HepG2 (cell line): ENCODE measurements around the gene TCFL5. TPM values are rescaled to one million over a fixed set of nuclear protein-coding genes. Genes with fewer than 3 reads are reported as not detected.

Experiments used
- ATF7 ChIP-seq, 2 experiments: fragments of 450-650 bp in 1 of 2; sonication (generic) in 1 of 2; formaldehyde crosslinking in 1 of 2; IDR thresholded peaks; 2 replicates each; pipeline versions ENCODE4 v1.4.0 to v1.6.1; 2016 to 2020; ENCODE audit warnings: antibody characterized with exemption in 1 of 2, mild to moderate bottlenecking in 1 of 2, missing genetic modification reagents in 1 of 2
- EED ChIP-seq: sonication (generic); formaldehyde crosslinking; IDR thresholded peaks from 2 replicates; pipeline ENCODE4 v1.5.0; 2020; ENCODE audit warnings: mild to moderate bottlenecking, missing genetic modification reagents
- FOXA3 ChIP-seq: IDR thresholded peaks from 2 replicates; pipeline ENCODE4 v1.6.1; 2016; ENCODE audit warnings: missing genetic modification reagents, missing compliant biosample characterization
- KDM5B ChIP-seq: sonication (generic); formaldehyde crosslinking; IDR thresholded peaks from 2 replicates; pipeline ENCODE4 v1.4.0; 2020; ENCODE audit warnings: missing genetic modification reagents, mild to moderate bottlenecking, borderline replicate concordance
- PCBP2 ChIP-seq: fragments of 200-400 bp; formaldehyde crosslinking; optimal IDR thresholded peaks from 2 replicates; pipeline ENCODE3; 2018; ENCODE audit warnings: low read length, low read depth; ENCODE audit not compliant: poor library complexity, severe bottlenecking
- SNAPC4 ChIP-seq: sonication (generic); formaldehyde crosslinking; IDR thresholded peaks from 2 replicates; pipeline ENCODE4 v1.4.0; 2020; ENCODE audit warnings: mild to moderate bottlenecking, missing genetic modification reagents
- TIGD3 ChIP-seq: sonication (generic); formaldehyde crosslinking; IDR thresholded peaks from 2 replicates; pipeline ENCODE4 v1.5.1; 2020; ENCODE audit warnings: mild to moderate bottlenecking, missing genetic modification reagents, borderline replicate concordance
- ZBTB4 ChIP-seq: sonication (generic); formaldehyde crosslinking; IDR thresholded peaks from 2 replicates; pipeline ENCODE4 v1.4.0; 2020; ENCODE audit warnings: missing genetic modification reagents, mild to moderate bottlenecking, borderline replicate concordance
- ZHX1 ChIP-seq: sonication (generic); formaldehyde crosslinking; IDR thresholded peaks from 2 replicates; pipeline ENCODE4 v1.8.1; 2022; ENCODE audit warnings: low read depth, mild to moderate bottlenecking, missing genetic modification reagents
- ZNF33B ChIP-seq: sonication (generic); formaldehyde crosslinking; IDR thresholded peaks from 2 replicates; pipeline ENCODE4 v1.5.1; 2020; ENCODE audit warnings: mild to moderate bottlenecking, missing genetic modification reagents
- ZNF710 ChIP-seq: sonication (generic); formaldehyde crosslinking; IDR thresholded peaks from 2 replicates; pipeline ENCODE4 v1.5.0; 2020; ENCODE audit warnings: mild to moderate bottlenecking, missing genetic modification reagents, borderline replicate concordance
- ZNF746 ChIP-seq: sonication (generic); formaldehyde crosslinking; IDR thresholded peaks from 2 replicates; pipeline ENCODE4 v1.8.0; 2022; ENCODE audit warnings: mild to moderate bottlenecking, missing genetic modification reagents
- polyA plus RNA-seq, 8 experiments: library from polyadenylated mRNA; depleted of rRNA in 3 of 8; stranded (reverse) in 7 of 8; unstranded in 1 of 8; fragments of >200 nt; fragmentation: Illumina TruSeq in 4 of 8; extraction: Trizol in 4 of 8; gene quantifications; 2 replicates each; pipeline versions ENCODE4 v1.2.1 to v1.2.3, GENCODE V29; 2011 to 2016; ENCODE audit warnings: low read depth in 4 of 8, missing spikeins in 1 of 8, mixed read lengths in 1 of 8; ENCODE audit not compliant: insufficient read depth in 1 of 8
- total RNA-seq, 5 experiments: library from RNA; depleted of rRNA; stranded (reverse); fragments of >200 nt; fragmentation: Illumina TruSeq; extraction: Trizol; gene quantifications; 2 replicates each; pipeline ENCODE4 v1.2.3, GENCODE V29; 2016; ENCODE audit warnings: low read depth in 1 of 5

The TCFL5 gene
- total and polyA plus RNA-seq, 2 of the 13 experiments (the other 11 are each of a cell fraction or from before 2014, with no cell fraction given) = 14.8 to 20.0 TPM

GRCh38 chr20:62805711-62806382 lies 55.8 kb downstream of the TCFL5 start (continued):
- TF ChIP-seq ZNF710 (CRISPR knock-in tag) (peak; percentile 83), ZHX1 (CRISPR knock-in tag) (no peak; the same call in 1 of the 2 replicates), ATF7 (IDR thresholded peaks at IDR 0.05) (no peak), ATF7 (CRISPR knock-in tag; IDR thresholded peaks at IDR 0.05) (peak; percentile 59; the same call in 1 of the 2 replicates), ZNF746 (CRISPR knock-in tag) (peak; percentile 58; the same call in 1 of the 2 replicates), FOXA3 (CRISPR knock-in tag) (peak; percentile 85), TIGD3 (CRISPR knock-in tag) (no peak), SNAPC4 (CRISPR knock-in tag) (peak; percentile 66; the same call in 1 of the 2 replicates), ZBTB4 (CRISPR knock-in tag) (peak; percentile 69), PCBP2 (no peak), EED (CRISPR knock-in tag) (no peak), ZNF33B (peak; percentile 84), KDM5B (CRISPR knock-in tag) (peak; percentile 61; the same call in 1 of the 2 replicates)
